ENCODE data around the gene NLGN1.

DNA sequence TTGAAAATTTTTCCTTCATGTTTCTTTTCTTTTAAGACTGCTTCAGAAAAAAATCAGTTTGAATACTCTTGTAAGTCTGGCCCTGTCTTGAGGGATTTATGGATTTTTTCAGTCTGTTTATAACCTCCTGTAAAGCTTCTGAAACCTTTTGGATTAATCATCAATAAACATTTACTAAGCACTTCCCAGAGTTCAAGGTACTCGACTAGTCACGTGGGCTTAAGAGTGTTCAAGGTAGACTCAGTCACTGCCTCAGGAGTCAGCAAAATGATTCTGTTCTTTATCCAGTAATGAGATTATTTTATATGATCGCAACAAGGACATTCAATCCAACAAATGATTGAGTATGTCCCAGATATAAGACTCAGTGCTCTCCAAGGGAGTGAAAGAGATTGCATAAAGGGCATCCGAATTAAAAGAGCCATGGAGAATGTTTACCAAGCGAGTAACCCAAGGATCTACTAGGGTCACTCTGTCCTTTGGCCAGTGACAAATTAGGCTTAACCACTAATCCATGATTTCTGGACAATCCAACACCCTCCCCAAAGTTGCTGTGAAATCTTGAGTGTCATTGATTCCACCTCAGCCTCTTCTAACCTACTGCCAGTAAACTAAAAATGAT lies 735.0 kb downstream of the NLGN1 start:
- TF ChIP-seq GATA2 (IDR thresholded peaks at IDR 0.05; ENCODE audit: low read depth, low read length) (no peak), GATA3 (IDR thresholded peaks at IDR 0.05; ENCODE audit: low read depth, low read length) (no peak)

Measured in SH-SY5Y (cell line).